Liver (tissue), 3 donors: ENCODE data around the gene COL5A1.
"Not testable (repeated sequence)": the region's sequence is repeated elsewhere in the genome, so short reads cannot be mapped to it uniquely, and the experiment has no call there.

ENCODE experiments used
- FOXA1 ChIP-seq: IDR thresholded peaks from 2 replicates; pipeline ENCODE4 v1.6.1; 2016; ENCODE audit warnings: antibody characterized with exemption
- HNF4G ChIP-seq: IDR thresholded peaks from 2 replicates; pipeline ENCODE4 v1.6.1; 2016; ENCODE audit warnings: antibody characterized with exemption
- JUND ChIP-seq, 2 donors: IDR thresholded peaks; 2 replicates each; pipeline ENCODE4 v1.6.1; 2016; ENCODE audit warnings: antibody characterized with exemption in 2 of 2
- RXRA ChIP-seq, 2 donors: IDR thresholded peaks; 2 replicates each; pipeline ENCODE4 v1.6.1; 2017 to 2018; ENCODE audit warnings: antibody characterized with exemption in 2 of 2, mild to moderate bottlenecking in 1 of 2
- SP1 ChIP-seq: IDR thresholded peaks from 2 replicates; pipeline ENCODE4 v1.6.1; 2018; ENCODE audit warnings: antibody characterized with exemption, mild to moderate bottlenecking
- YY1 ChIP-seq: IDR thresholded peaks from 2 replicates; pipeline ENCODE4 v1.6.1; 2016; ENCODE audit warnings: antibody characterized with exemption, mild to moderate bottlenecking
- TF ChIP-seq, protein P1 (sequence below): fragments of 150-350 bp; IDR thresholded peaks from 2 replicates; pipeline ENCODE4 v1.5.1; 2017; ENCODE audit warnings: improper control_type of control experiment, low read depth, low read length; ENCODE audit not compliant: missing input control
- TF ChIP-seq, protein P2 (sequence below): IDR thresholded peaks from 2 replicates; pipeline ENCODE4 v1.6.1; 2016; ENCODE audit warnings: antibody characterized with exemption, mild to moderate bottlenecking
- TF ChIP-seq, protein P3 (sequence below): IDR thresholded peaks from 2 replicates; pipeline ENCODE4 v1.6.1; 2016; ENCODE audit warnings: antibody characterized with exemption
- donor health status: healthy.
- donor health status: healthy.

DNA sequence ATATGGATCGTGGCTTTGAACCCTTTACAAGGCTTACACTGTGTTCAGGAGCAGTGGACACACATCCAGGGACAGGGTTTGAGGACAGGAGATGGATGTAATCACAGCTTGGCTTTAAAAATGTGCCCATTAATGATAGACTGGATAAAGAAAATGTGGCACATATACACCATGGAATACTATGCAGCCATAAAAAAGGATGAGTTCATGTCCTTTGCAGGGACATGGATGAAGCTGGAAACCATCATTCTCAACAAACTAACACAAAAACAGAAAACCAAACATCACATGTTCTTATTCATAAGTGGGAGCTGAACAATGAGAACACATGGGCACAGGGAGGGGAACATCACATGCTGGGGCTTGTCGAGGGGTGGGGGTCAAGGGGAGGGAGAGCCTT is 215.8 kb downstream of the COL5A1 start:
- not testable (repeated sequence) for TF ChIP-seq YY1; FOXA1; RXRA (IDR thresholded peaks at IDR 0.05); JUND (IDR thresholded peaks at IDR 0.05); HNF4G; SP1
- TF ChIP-seq, protein P1, sequence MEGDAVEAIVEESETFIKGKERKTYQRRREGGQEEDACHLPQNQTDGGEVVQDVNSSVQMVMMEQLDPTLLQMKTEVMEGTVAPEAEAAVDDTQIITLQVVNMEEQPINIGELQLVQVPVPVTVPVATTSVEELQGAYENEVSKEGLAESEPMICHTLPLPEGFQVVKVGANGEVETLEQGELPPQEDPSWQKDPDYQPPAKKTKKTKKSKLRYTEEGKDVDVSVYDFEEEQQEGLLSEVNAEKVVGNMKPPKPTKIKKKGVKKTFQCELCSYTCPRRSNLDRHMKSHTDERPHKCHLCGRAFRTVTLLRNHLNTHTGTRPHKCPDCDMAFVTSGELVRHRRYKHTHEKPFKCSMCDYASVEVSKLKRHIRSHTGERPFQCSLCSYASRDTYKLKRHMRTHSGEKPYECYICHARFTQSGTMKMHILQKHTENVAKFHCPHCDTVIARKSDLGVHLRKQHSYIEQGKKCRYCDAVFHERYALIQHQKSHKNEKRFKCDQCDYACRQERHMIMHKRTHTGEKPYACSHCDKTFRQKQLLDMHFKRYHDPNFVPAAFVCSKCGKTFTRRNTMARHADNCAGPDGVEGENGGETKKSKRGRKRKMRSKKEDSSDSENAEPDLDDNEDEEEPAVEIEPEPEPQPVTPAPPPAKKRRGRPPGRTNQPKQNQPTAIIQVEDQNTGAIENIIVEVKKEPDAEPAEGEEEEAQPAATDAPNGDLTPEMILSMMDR, result not testable (repeated sequence)
- TF ChIP-seq, protein P2, sequence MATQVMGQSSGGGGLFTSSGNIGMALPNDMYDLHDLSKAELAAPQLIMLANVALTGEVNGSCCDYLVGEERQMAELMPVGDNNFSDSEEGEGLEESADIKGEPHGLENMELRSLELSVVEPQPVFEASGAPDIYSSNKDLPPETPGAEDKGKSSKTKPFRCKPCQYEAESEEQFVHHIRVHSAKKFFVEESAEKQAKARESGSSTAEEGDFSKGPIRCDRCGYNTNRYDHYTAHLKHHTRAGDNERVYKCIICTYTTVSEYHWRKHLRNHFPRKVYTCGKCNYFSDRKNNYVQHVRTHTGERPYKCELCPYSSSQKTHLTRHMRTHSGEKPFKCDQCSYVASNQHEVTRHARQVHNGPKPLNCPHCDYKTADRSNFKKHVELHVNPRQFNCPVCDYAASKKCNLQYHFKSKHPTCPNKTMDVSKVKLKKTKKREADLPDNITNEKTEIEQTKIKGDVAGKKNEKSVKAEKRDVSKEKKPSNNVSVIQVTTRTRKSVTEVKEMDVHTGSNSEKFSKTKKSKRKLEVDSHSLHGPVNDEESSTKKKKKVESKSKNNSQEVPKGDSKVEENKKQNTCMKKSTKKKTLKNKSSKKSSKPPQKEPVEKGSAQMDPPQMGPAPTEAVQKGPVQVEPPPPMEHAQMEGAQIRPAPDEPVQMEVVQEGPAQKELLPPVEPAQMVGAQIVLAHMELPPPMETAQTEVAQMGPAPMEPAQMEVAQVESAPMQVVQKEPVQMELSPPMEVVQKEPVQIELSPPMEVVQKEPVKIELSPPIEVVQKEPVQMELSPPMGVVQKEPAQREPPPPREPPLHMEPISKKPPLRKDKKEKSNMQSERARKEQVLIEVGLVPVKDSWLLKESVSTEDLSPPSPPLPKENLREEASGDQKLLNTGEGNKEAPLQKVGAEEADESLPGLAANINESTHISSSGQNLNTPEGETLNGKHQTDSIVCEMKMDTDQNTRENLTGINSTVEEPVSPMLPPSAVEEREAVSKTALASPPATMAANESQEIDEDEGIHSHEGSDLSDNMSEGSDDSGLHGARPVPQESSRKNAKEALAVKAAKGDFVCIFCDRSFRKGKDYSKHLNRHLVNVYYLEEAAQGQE, result not testable (repeated sequence)
- TF ChIP-seq, protein P3, sequence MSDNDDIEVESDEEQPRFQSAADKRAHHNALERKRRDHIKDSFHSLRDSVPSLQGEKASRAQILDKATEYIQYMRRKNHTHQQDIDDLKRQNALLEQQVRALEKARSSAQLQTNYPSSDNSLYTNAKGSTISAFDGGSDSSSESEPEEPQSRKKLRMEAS, result not testable (repeated sequence)
